Caki2 (cell line): ENCODE results near the gene TXNDC2. TPM values are rescaled to one million over a fixed set of nuclear protein-coding genes. Genes with fewer than 3 reads are reported as not detected.
"Not testable (repeated sequence)": the region's sequence is repeated elsewhere in the genome, so short reads cannot be mapped to it uniquely, and the experiment has no call there.

Experiments
- DNase-seq: peaks from one replicate; pipeline ENCODE4 v3.0.0-alpha.2; 2015; ENCODE audit warnings: low read depth
- in situ Hi-C: cut with HindIII; loops from 2 replicates; pipeline ENCODE4 v1.10.0; 2016; ENCODE audit warnings: low sequenced_read_pairs, low pct_unique_long_range_greater_than_20kb, mixed read lengths
- total RNA-seq: library from RNA; depleted of rRNA; stranded (reverse); fragments of >200 nt; shearing (Covaris generic); gene quantifications from 2 replicates; pipeline ENCODE4 v1.2.3, GENCODE V29; 2014; ENCODE audit warnings: low replicate concordance

The TXNDC2 gene
- total RNA-seq, 1 experiment from 2014 or later = not detected

GRCh38 chr18:9876212-9876866, 9.4 kb upstream of the TXNDC2 start:
- in situ Hi-C loops = no loop called here
- DNase-seq = no peak

DNA sequence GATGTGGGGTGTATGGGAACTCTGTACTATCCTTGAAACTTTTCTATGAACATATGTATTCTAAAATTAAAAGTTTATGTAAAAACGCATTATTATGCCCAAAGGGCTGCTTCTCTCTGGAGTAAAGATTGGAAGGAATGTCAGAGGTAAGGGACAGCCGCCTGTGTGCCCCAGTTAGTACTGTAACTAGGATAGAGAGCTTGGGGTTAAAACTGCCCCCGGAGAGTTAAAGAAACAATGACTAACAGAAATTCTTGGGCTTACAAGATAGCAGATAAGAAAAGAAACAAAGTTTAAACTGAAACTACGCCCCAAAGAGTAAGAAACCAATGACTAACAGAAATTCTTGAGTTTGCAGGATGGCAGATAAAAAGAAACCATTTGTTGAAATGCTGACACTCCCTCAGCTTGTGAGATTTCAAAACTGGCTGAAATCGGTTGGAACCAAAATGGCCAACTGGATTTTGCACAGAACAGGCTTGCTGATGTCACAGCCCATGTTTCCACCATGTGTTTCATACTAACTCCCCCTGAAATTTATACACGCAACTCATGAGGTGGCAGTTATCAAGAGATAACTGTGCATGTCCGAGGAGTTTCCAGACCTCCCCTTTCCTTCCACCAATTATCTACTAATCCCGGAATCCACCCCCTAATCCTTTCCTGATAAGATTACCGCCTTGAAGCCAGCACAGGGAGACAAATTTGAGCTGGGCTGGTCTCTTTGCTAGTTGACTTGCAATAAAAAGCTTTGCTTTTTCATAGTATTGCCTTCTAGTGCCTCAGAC, 8.7 kb upstream of the TXNDC2 start:
- in situ Hi-C loops = no loop called here
- DNase-seq = peak; percentile 91

- in situ Hi-C loops = no loop called here
Measured at GRCh38 chr18:9877655-9878014, 8.1 kb upstream of the TXNDC2 start.

DNA sequence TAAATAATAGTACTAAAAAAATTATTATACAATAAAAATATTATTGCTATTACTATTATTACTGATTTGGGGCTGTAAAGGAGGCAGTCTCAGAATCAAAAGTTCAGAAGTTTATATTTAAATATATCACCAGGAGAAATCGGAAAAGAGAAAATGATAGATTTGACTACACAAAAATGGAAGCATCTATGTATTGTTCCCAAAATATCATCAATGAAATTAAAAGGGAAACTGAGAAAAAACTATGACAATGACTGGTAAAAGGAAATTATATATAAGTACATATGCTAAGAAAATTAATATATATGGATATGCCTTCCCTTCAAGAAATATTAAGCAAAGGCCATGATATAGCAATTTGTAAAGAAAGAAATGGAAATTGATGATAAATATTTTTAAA, 7.7 kb upstream of the TXNDC2 start:
- in situ Hi-C loops = no loop called here
- no peak for DNase-seq

More at GRCh38 chr18:9877655-9878014, 8.1 kb upstream of the TXNDC2 start:
- DNase-seq = no peak

DNA sequence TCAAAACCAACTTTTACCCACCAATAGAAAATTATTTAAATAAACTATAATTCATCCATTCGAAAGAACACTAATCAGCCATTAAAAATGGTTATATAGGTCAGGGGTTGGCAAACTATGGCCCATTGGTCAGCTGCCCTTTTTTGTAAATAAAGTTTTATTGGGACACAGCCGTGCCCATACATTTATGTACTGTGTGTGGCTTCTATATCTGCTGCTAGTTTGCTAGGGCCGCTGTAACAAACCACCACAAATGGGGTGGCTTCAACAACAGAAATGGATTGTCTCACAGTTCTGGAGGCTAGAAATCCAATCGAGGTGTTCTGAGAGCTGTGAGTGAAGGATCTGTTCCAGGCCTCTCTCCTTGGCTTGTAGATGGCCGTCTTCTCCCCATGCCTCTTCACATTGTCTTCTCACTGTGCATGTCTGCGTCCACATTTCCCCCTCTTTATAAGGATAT, 7.0 kb upstream of the TXNDC2 start:
- in situ Hi-C loops = no loop called here

DNA sequence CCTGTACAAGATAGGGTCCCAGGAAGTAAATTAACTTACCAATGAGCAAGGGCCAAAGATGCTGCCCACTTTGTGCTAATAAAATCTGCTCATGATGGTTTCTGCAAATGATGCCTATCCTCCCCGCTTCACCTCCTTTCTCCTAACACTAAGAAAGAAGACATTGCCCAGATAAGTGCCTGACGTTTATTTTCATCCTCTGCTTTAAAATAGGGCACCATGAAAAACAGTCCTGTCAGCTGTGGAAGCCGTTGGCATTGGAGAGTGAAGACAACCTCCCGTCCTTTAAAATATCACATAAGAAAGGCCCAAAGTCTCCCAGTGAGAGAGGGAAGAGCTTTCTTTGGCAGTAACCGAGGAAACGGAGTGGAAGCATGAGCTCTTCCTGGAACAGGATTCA, 1.7 kb upstream of the TXNDC2 start:
- in situ Hi-C loops = no loop called here
- DNase-seq = no peak

More for the DNA sequence above, 7.0 kb upstream of the TXNDC2 start:
- no peak for DNase-seq

DNA sequence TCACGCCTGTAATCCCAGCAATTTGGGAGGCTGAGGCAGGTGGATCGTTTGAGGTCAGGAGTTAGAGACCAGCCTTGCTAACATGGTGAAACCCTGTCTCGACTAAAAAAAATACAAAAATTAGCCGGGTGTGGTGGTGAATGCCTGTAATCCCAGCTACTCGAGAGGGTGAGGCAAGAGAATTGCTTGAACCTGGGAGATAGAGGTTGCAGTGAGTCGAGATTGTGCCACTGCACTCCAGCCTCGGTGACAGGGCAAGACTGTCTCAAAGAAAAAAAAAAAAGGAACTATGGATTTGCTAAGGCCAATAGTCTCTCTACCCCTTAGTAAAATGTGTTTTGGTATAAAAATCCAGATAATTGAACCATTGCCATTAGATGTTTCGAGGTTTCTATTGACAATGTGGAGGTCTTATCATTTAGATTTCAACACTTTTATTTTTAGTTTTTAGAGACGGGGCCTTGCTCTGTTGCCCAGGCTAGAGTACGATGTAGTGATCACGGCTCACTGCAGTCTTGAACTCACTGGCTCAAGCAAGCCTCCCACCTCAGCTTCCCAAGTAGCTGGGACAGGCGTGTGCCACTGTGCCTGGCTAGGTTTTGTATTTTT, 1.1 kb upstream of the TXNDC2 start:
- no peak for DNase-seq
- in situ Hi-C loops = no loop called here

GRCh38 chr18:9886005-9886348, 204 bp downstream of the TXNDC2 start:
- in situ Hi-C loops = no loop called here
- DNase-seq = no peak

DNA sequence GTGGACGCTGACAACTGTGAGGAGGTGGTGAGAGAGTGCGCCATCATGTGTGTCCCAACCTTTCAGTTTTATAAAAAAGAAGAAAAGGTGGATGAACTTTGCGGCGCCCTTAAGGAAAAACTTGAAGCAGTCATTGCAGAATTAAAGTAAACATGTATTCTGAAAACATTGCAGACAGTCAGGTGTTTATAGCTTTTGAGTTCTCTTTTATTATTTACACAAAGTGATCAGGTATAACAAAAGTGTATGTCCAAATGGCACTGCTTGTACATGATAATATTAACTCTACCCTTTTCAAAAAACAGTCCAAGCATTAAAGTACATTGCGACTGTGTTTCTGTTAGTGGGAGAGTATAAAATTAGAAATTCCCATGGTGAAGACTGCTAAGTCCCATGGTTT, 2.2 kb downstream of the TXNDC2 start:
- in situ Hi-C loops = no loop called here
- DNase-seq = no peak

- in situ Hi-C loops = no loop called here
- DNase-seq = no peak
Measured at GRCh38 chr18:9890196-9890595, 4.4 kb downstream of the TXNDC2 start.

GRCh38 chr18:9890957-9891356, 5.2 kb downstream of the TXNDC2 start:
- DNase-seq = no peak
- in situ Hi-C loops = no loop called here

DNA sequence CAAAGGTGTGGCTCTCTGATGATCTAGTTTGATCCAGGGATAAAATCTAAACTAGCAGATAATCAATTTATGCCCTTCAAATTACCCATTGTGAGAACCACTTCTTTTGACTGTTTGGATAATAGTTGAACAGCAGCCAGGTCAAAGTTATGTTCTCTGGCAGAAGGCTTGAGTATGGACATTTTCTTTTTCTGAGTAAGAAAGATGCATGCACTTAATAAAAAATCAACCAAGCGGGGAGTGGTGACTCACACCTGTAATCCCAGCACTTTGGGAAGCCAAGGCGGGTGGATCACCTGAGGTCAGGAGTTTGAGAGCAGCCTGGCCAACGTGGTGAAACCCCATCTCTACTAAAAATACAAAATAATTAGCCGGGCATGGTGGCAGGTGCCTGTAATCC, 5.7 kb downstream of the TXNDC2 start:
- in situ Hi-C loops = not testable (repeated sequence)
- DNase-seq = peak; percentile 63

- no peak for DNase-seq
- in situ Hi-C loops = no loop called here
Measured at GRCh38 chr18:9894454-9895068, 8.8 kb downstream of the TXNDC2 start.

GRCh38 chr18:9897129-9897528, 11.4 kb downstream of the TXNDC2 start:
- no peak for DNase-seq
- in situ Hi-C loops = no loop called here

DNA sequence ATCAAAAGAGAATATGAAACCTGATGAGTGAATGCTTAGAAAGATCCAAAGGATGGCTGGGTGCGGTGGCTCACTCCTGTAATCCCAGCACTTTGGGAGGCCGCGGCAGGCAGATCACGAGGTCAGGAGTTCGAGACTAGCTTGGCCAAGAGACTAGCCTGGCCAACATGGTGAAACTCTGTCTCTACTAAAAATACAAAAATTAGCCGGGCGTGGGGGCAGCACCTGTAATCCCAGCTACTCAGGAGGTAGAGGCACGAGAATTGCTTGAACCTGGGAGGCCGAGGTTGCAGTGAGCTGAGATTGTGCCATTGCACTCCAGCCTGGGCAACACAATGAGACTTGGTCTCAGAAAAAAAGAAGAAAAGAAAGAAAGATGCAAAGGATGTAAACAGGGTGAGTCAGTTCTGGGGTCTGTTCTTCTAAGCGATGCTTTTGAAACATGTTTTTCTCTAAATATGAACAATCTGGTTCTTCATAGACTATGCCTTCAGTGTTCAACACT, 12.1 kb downstream of the TXNDC2 start:
- DNase-seq, in situ Hi-C loops: not testable (repeated sequence)

- peak; percentile 97 for DNase-seq
- in situ Hi-C loops = no loop called here
Measured at GRCh38 chr18:9898792-9899549, 13.2 kb downstream of the TXNDC2 start.

DNA sequence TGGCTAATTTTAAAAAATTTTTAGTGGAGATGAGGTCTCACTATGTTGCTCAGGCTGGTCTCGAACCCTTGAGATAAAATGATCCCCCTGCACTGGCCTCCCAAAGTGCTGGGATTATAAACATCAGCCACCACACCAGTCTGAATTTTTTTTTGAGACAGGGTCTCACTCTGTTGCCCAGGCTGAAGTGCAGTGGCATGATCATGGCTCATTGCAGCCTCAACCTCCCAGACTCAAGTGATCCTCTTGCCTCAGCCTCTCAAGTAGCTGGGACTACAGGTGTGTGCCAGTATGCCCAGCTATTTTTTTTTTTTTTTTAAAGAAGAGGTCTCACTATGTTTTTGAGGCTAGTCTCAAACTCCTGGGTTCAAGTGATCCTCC, 13.8 kb downstream of the TXNDC2 start:
- DNase-seq, in situ Hi-C loops: not testable (repeated sequence)

GRCh38 chr18:9900699-9901098, 14.9 kb downstream of the TXNDC2 start:
- in situ Hi-C loops = no loop called here
- DNase-seq = no peak
